SIG-M5 (cell line): ENCODE measurements around the gene VANGL2.

ENCODE experiments used
- DNase-seq: peaks from one replicate; lab custom pipeline; 2025; lab: John Stamatoyannopoulos, UW

Gene VANGL2

GRCh38 chr1:160400223-160400645 is at the start of gene VANGL2:
VANGL2 (plus strand) TSS chr1:160400564; CDS start chr1:160415838, 15,274 bp downstream.
- DNase-seq, result no peak

- no peak for DNase-seq
These were observed 48.7 kb upstream of the VANGL2 start for GRCh38 chr1:160351629-160352028.

GRCh38 chr1:160352555-160352954 is 47.8 kb upstream of the VANGL2 start:
- DNase-seq, result no peak

- no peak for DNase-seq
These were observed 47.1 kb upstream of the VANGL2 start for GRCh38 chr1:160353223-160353622.

- no peak for DNase-seq
These were observed 45.9 kb upstream of the VANGL2 start for GRCh38 chr1:160354388-160354985.

- DNase-seq, result no peak
These were observed 42.9 kb upstream of the VANGL2 start for GRCh38 chr1:160357286-160358002.

GRCh38 chr1:160358073-160358472 is 42.3 kb upstream of the VANGL2 start:
- DNase-seq, result no peak

GRCh38 chr1:160359559-160360226 is 40.7 kb upstream of the VANGL2 start:
- no peak for DNase-seq

- DNase-seq, result no peak
These were observed 40.1 kb upstream of the VANGL2 start for GRCh38 chr1:160360227-160360695.

GRCh38 chr1:160361199-160361598 is 39.2 kb upstream of the VANGL2 start:
- no peak for DNase-seq

GRCh38 chr1:160361814-160362167 is 38.6 kb upstream of the VANGL2 start:
- no peak for DNase-seq

- DNase-seq, result no peak
These were observed 38.0 kb upstream of the VANGL2 start for GRCh38 chr1:160362168-160362957.

GRCh38 chr1:160363010-160363409 is 37.4 kb upstream of the VANGL2 start:
- no peak for DNase-seq

- no peak for DNase-seq
These were observed 36.2 kb upstream of the VANGL2 start for GRCh38 chr1:160363951-160364735.

GRCh38 chr1:160365325-160365724 is 35.0 kb upstream of the VANGL2 start:
- no peak for DNase-seq

- no peak for DNase-seq
These were observed 33.4 kb upstream of the VANGL2 start, which contains the start of gene NHLH1 for GRCh38 chr1:160366731-160367515. NHLH1 (plus strand) TSS chr1:160367071; CDS start chr1:160370732, 3,661 bp downstream.

GRCh38 chr1:160367516-160367900 is 32.9 kb upstream of the VANGL2 start:
- no peak for DNase-seq

- DNase-seq, result no peak
These were observed 32.1 kb upstream of the VANGL2 start for GRCh38 chr1:160367934-160368923.

- DNase-seq, result no peak
These were observed 31.3 kb upstream of the VANGL2 start for GRCh38 chr1:160369087-160369486.
